ENCODE measurements around the gene FKBP1B.

- no peak for TF ChIP-seq EP300 (IDR thresholded peaks at IDR 0.05)
- no peak for TF ChIP-seq CTCF (IDR thresholded peaks at IDR 0.05)
These were observed 33.4 kb downstream of the FKBP1B start for GRCh38 chr2:24082787-24083566.

All from upper lobe of left lung (tissue), 4 donors.